HepG2 (cell line): ENCODE data around the gene MRPS5. TPM values are rescaled to one million over a fixed set of nuclear protein-coding genes. Genes with fewer than 3 reads are reported as not detected.

Experiments
- ATAC-seq: fragments of 200-7000 bp; cut with Tn5 transposase; 3 replicates; pipeline ENCODE4 v1.9.1; 2020; ENCODE audit warnings: mild to moderate bottlenecking, moderate library complexity
- BruUV-seq: library from RNA; stranded (reverse); fragments of 400-500 nt; replicated peaks from 2 replicates; lab custom pipeline; 2021; lab: Mats Ljungman, UMichigan
- CTCF ChIA-PET: fragments of 300-600 bp; formaldehyde crosslinking; extraction: SDS; loops from one replicate; lab custom pipeline; 2021; ENCODE audit warnings: low total read pairs, inconsistent platforms, low intra/inter-chr PET ratio; lab: Yijun Ruan, JAX
- POLR2A ChIA-PET: fragments of 350-600 bp; sonication (Branson Sonifier 250); formaldehyde crosslinking; loops from one replicate; lab custom pipeline; 2020; ENCODE audit warnings: antibody characterized with exemption, inconsistent platforms; lab: Yijun Ruan, JAX
- DNase-seq: peaks from one replicate; pipeline ENCODE4 v3.0.0-alpha.2; 2015; ENCODE audit warnings: low spot score
- FAIRE-seq: peaks from 3 replicates; lab custom pipeline; 2011; peaks lifted over from hg19 to GRCh38; lab: Jason Lieb, UNC
- H2AFZ ChIP-seq: one replicate; pipeline ENCODE4 v1.6.1; 2011; ENCODE audit warnings: low read length, inconsistent platforms
- H3K27ac ChIP-seq: fragments of 300-600 bp; 3 replicates; pipeline ENCODE4 v1.8.0; 2011; ENCODE audit warnings: mixed run types, mild to moderate bottlenecking, mixed read lengths, low read length, inconsistent platforms; ENCODE audit not compliant: insufficient read depth; ENCODE audit errors: extremely low read length
- H3K27me3 ChIP-seq, 2 experiments: fragments of 200-600 bp in 1 of 2; 2 replicates in 1 of 2; 3 replicates in 1 of 2; pipeline versions ENCODE4 v1.6.0 to v1.8.0; 2011; ENCODE audit warnings: low read length in 2 of 2, mild to moderate bottlenecking in 2 of 2, moderate library complexity in 2 of 2, inconsistent platforms in 1 of 2; ENCODE audit not compliant: insufficient read depth in 2 of 2, control insufficient read depth in 1 of 2
- H3K36me3 ChIP-seq, 2 experiments: fragments of 200-600 bp in 1 of 2; replicated peaks in 1 of 2; 2 replicates in 1 of 2; 3 replicates in 1 of 2; pipeline versions ENCODE4 v1.5.1 to v1.8.0; 2011; ENCODE audit warnings: low read length in 2 of 2, inconsistent platforms in 1 of 2; ENCODE audit not compliant: insufficient read depth in 2 of 2, control insufficient read depth in 1 of 2
- H3K4me1 ChIP-seq: 2 replicates; pipeline ENCODE4 v1.5.1; 2012; ENCODE audit warnings: low read length, inconsistent platforms; ENCODE audit not compliant: insufficient read depth
- H3K4me2 ChIP-seq: 2 replicates; pipeline ENCODE4 v1.6.0; 2011; ENCODE audit warnings: low read depth, low read length, inconsistent platforms
- H3K4me3 ChIP-seq, 3 experiments: fragments of 200-600 bp in 1 of 3; sonication (generic), shearing (Covaris generic) in 1 of 3; replicated peaks in 1 of 3; 2 replicates each; pipeline ENCODE4 v1.5.1; 2011 to 2016; ENCODE audit warnings: low read length in 3 of 3, inconsistent platforms in 2 of 3, low read depth in 2 of 3, mild to moderate bottlenecking in 2 of 3, control low read depth in 1 of 3, mixed read lengths in 1 of 3; ENCODE audit not compliant: insufficient read depth in 1 of 3
- H3K79me2 ChIP-seq: one replicate; pipeline ENCODE4 v1.6.1; 2011; ENCODE audit warnings: low read length, inconsistent platforms; ENCODE audit not compliant: insufficient read depth
- H3K9ac ChIP-seq: 2 replicates; pipeline ENCODE4 v1.6.0; 2011; ENCODE audit warnings: mild to moderate bottlenecking, low read depth, low read length, inconsistent platforms; ENCODE audit not compliant: insufficient read depth
- H3K9me3 ChIP-seq: 2 replicates; pipeline ENCODE4 v1.5.1; 2012; ENCODE audit warnings: mild to moderate bottlenecking, low read length
- H4K20me1 ChIP-seq: 2 replicates; pipeline ENCODE4 v1.6.0; 2011; ENCODE audit warnings: inconsistent platforms, mild to moderate bottlenecking, low read length, moderate library complexity; ENCODE audit not compliant: insufficient read depth
- EED ChIP-seq: sonication (generic); formaldehyde crosslinking; IDR thresholded peaks from 2 replicates; pipeline ENCODE4 v1.5.0; 2020; ENCODE audit warnings: mild to moderate bottlenecking, missing genetic modification reagents
- ERF ChIP-seq: IDR thresholded peaks from 2 replicates; pipeline ENCODE4 v1.6.1; 2018; ENCODE audit warnings: missing biosample characterization, missing genetic modification reagents
- HNF1B ChIP-seq: sonication (generic); formaldehyde crosslinking; IDR thresholded peaks from 2 replicates; pipeline ENCODE4 v1.5.1; 2020; ENCODE audit warnings: mild to moderate bottlenecking, moderate library complexity, missing genetic modification reagents
- MAFG ChIP-seq: sonication (generic); formaldehyde crosslinking; IDR thresholded peaks from 2 replicates; pipeline ENCODE4 v1.5.1; 2020; ENCODE audit warnings: mild to moderate bottlenecking, missing genetic modification reagents
- MZF1 ChIP-seq: sonication (generic); formaldehyde crosslinking; IDR thresholded peaks from 2 replicates; pipeline ENCODE4 v1.8.1; 2023; ENCODE audit warnings: mild to moderate bottlenecking, missing genetic modification reagents, borderline replicate concordance
- NR2F2 ChIP-seq: IDR thresholded peaks from 2 replicates; pipeline ENCODE4 v1.6.1; 2012; ENCODE audit warnings: low read depth, inconsistent platforms, borderline replicate concordance
- PAXIP1 ChIP-seq: sonication (generic); formaldehyde crosslinking; conservative IDR thresholded peaks from 2 replicates; pipeline ENCODE4 v1.4.0; 2020; ENCODE audit warnings: mild to moderate bottlenecking, missing genetic modification reagents, moderate library complexity
- SOX5 ChIP-seq: IDR thresholded peaks from 2 replicates; pipeline ENCODE4 v1.6.1; 2016; ENCODE audit warnings: borderline replicate concordance
- TCF7L2 ChIP-seq: IDR thresholded peaks from 2 replicates; pipeline ENCODE4 v1.6.1; 2011; ENCODE audit warnings: mild to moderate bottlenecking, low read depth, low read length, moderate library complexity
- ZC3H13 ChIP-seq: sonication (generic); formaldehyde crosslinking; IDR thresholded peaks from 2 replicates; pipeline ENCODE4 v1.8.1; 2023; ENCODE audit warnings: mild to moderate bottlenecking, missing genetic modification reagents, moderate library complexity
- ZFP36L2 ChIP-seq: sonication (generic); formaldehyde crosslinking; IDR thresholded peaks from 2 replicates; pipeline ENCODE4 v1.4.0; 2020; ENCODE audit warnings: missing genetic modification reagents
- ZFX ChIP-seq: sonication (generic); formaldehyde crosslinking; IDR thresholded peaks from 2 replicates; pipeline ENCODE4 v1.4.0; 2020; ENCODE audit warnings: mild to moderate bottlenecking, low read depth, missing genetic modification reagents, moderate library complexity
- ZNF276 ChIP-seq: sonication (generic); formaldehyde crosslinking; IDR thresholded peaks from 2 replicates; pipeline ENCODE4 v1.4.0; 2020; ENCODE audit warnings: mild to moderate bottlenecking, low read depth, missing genetic modification reagents
- WGBS: methylation state at CpG from one replicate; pipeline ENCODE4 v1.1.6; 2017; ENCODE audit warnings: low lambda C conversion rate; 5-methylcytosine and 5-hydroxymethylcytosine counted together
- in situ Hi-C: cut with HindIII; loops from 2 replicates; pipeline ENCODE4 v1.10.0; 2017; ENCODE audit warnings: low pct_unique_long_range_greater_than_20kb; ENCODE audit not compliant: extremely low pct_ligation_motif_present
- intact Hi-C: fragments of 100-400 bp; cut with micrococcal nuclease; formaldehyde crosslinking; loops from one replicate; pipeline ENCODE4 v1.10.0; 2022; ENCODE audit not compliant: unreplicated experiment
- polyA plus RNA-seq, 8 experiments: library from polyadenylated mRNA; depleted of rRNA in 3 of 8; stranded (reverse) in 7 of 8; unstranded in 1 of 8; fragments of >200 nt; fragmentation: Illumina TruSeq in 4 of 8; extraction: Trizol in 4 of 8; gene quantifications; 2 replicates each; pipeline versions ENCODE4 v1.2.1 to v1.2.3, GENCODE V29; 2011 to 2016; ENCODE audit warnings: low read depth in 4 of 8, missing spikeins in 1 of 8, mixed read lengths in 1 of 8; ENCODE audit not compliant: insufficient read depth in 1 of 8
- total RNA-seq, 5 experiments: library from RNA; depleted of rRNA; stranded (reverse); fragments of >200 nt; fragmentation: Illumina TruSeq; extraction: Trizol; gene quantifications; 2 replicates each; pipeline ENCODE4 v1.2.3, GENCODE V29; 2016; ENCODE audit warnings: low read depth in 1 of 5

Gene MRPS5
- total and polyA plus RNA-seq, 2 of the 13 experiments (the other 11 are each of a cell fraction or from before 2014, with no cell fraction given) = 98.8 to 134 TPM

GRCh38 chr2:95159690-95160449 is 38.3 kb upstream of the MRPS5 start, which contains the start of gene ZNF514 (continued):
- TF ChIP-seq ZNF276 (CRISPR knock-in tag) (0 out of 2 replicates have a peak, but pooled peaks have one; percentile 10), TCF7L2 (no peak)

- ATAC-seq = peak; percentile 80
- 0 out of 5 replicates have a peak, but pooled peaks cover 0 to 4% of the 10 kb centered on the region in 2 experiments for H3K36me3 ChIP-seq
- 88% methylated on average over 24 of the region's 58 CpGs for WGBS
- in situ Hi-C loops = no loop called here
- no peaks in the 10 kb centered on the region for H3K79me2 ChIP-seq
- BruUV-seq = no TSS peak
- peak overlapping the region; percentile 43 for H3K27ac ChIP-seq
- peaks cover 32% of the 10 kb centered on the region for H3K4me1 ChIP-seq
- ChIA-PET CTCF (no interaction called here), POLR2A (interaction anchor here (1.0 to 1.6 kb wide), 3 partner anchors 35 to 79 kb away, joined by 3 to 11 read pairs (median 4); partner anchors contain the start of gene MRPS5)
- peak overlapping the region; percentile 81 for H3K9ac ChIP-seq
- intact Hi-C loops = no loop called here
- no peaks in the 10 kb centered on the region for H3K27me3 ChIP-seq
- no peak for FAIRE-seq
- peak overlapping the region; percentile 94 for H3K4me2 ChIP-seq
- peak; percentile 13 for DNase-seq
- no peaks in the 10 kb centered on the region for H4K20me1 ChIP-seq
- H2AFZ ChIP-seq = no peak overlapping the region
- H3K4me3 ChIP-seq = peak overlapping the region; percentile 62 to 89 (median 69)
- no peaks in the 10 kb centered on the region for H3K9me3 ChIP-seq
- TF ChIP-seq ZFP36L2 (CRISPR knock-in tag) (no peak), ZFX (CRISPR knock-in tag) (peak; percentile 80), ZC3H13 (CRISPR knock-in tag) (0 out of 2 replicates have a peak, but pooled peaks have one; percentile 37), PAXIP1 (CRISPR knock-in tag) (no peak; the same call in 1 of the 2 replicates), SOX5 (CRISPR knock-in tag) (no peak), HNF1B (CRISPR knock-in tag) (peak; percentile 63; the same call in 1 of the 2 replicates), ERF (CRISPR knock-in tag) (no peak), EED (CRISPR knock-in tag) (no peak), MAFG (CRISPR knock-in tag) (no peak), MZF1 (CRISPR knock-in tag) (no peak), NR2F2 (no peak)
Measured at GRCh38 chr2:95158891-95159619, 37.4 kb upstream of the MRPS5 start.
